Measurements from ENCODE around the gene PDCD1. TPM values are rescaled to one million over a fixed set of nuclear protein-coding genes. Genes with fewer than 3 reads are reported as not detected.

PDCD1 gene
- total RNA-seq, 8 experiments from 2014 or later = 0.11 to 0.49 (median 0.19) TPM; not detected in 1

- no peak overlapping the region for H3K4me3 ChIP-seq
- ATAC-seq (replicated peaks in 6 of 8) = peak in 5 of 8 experiments; percentile 3 to 23 (median 13)
- WGBS, 10 experiments = 60 to 75% (median 70%) methylated on average over 3 to 7 of the region's 28 CpGs; no CpG with 5 or more reads in 7 of the 10 experiments
- peaks cover 39 to 53% of the 10 kb centered on the region in 2 donors for H3K4me1 ChIP-seq (replicated peaks in 1 of 2)
- in situ Hi-C loops (cut with MboI; ENCODE audit: low pct_unique_long_range_greater_than_20kb in 2 of 9, low sequenced_read_pairs in 9 of 9, unreplicated experiment in 9 of 9) = no loop called here
- H3K27ac ChIP-seq = peak overlapping the region in 1 of 2 donors; percentile 21
These were observed 12.2 kb upstream of the PDCD1 start for GRCh38 chr2:241870611-241871537.

- no peak for ATAC-seq (replicated peaks in 6 of 8)
- 89 to 100% methylated on average over 4 to 5 of the region's 28 CpGs; no CpG with 5 or more reads in 8 of the 10 experiments for WGBS, 10 experiments
- H3K4me3 ChIP-seq = no peak overlapping the region
These were observed 11.4 kb upstream of the PDCD1 start for GRCh38 chr2:241870081-241870541.

GRCh38 chr2:241869087-241869961 lies 10.6 kb upstream of the PDCD1 start, which contains the start of gene RTP5:
Gene RTP5, plus strand, starts transcription at chr2:241869729. Its CDS starts 28 bp downstream, at chr2:241869757.
- no peak within 1 kb of the TSS for H3K27ac ChIP-seq
- ATAC-seq (replicated peaks in 6 of 8) = peak in 2 of 8 experiments; percentile 8 to 18
- in situ Hi-C loops (cut with MboI; ENCODE audit: low pct_unique_long_range_greater_than_20kb in 2 of 9, low sequenced_read_pairs in 9 of 9, unreplicated experiment in 9 of 9) = no loop called here
- WGBS, 10 experiments = 47 to 82% (median 55%) methylated on average over 1 to 7 of the region's 33 CpGs; no CpG with 5 or more reads in 4 of the 10 experiments
- H3K4me3 ChIP-seq = no peak within 1 kb of the TSS
- H3K4me1 ChIP-seq (replicated peaks in 1 of 2) = peaks cover 39 to 55% of the 10 kb centered on the region in 2 donors

More at GRCh38 chr2:241870081-241870541, 11.4 kb upstream of the PDCD1 start:
- Histone ChIP-seq H3K4me1 (replicated peaks in 1 of 2) (peaks cover 39 to 55% of the 10 kb centered on the region in 2 donors), H3K27ac (no peak overlapping the region)
- in situ Hi-C loops (cut with MboI; ENCODE audit: low pct_unique_long_range_greater_than_20kb in 2 of 9, low sequenced_read_pairs in 9 of 9, unreplicated experiment in 9 of 9) = no loop called here

- in situ Hi-C loops (cut with MboI; ENCODE audit: low pct_unique_long_range_greater_than_20kb in 2 of 9, low sequenced_read_pairs in 9 of 9, unreplicated experiment in 9 of 9) = no loop called here
- 0 to 100% (median 32%) methylated on average over 1 to 5 of the region's 15 CpGs; no CpG with 5 or more reads in 6 of the 10 experiments for WGBS, 10 experiments
- Histone ChIP-seq H3K4me1 (replicated peaks in 1 of 2) (peaks cover 39 to 55% of the 10 kb centered on the region in 2 donors), H3K27ac (no peak overlapping the region), H3K4me3 (no peak overlapping the region)
- ATAC-seq (replicated peaks in 6 of 8) = peak in 6 of 8 experiments; percentile 10 to 63 (median 30)
These were observed 10.0 kb upstream of the PDCD1 start for GRCh38 chr2:241868661-241869081.

GRCh38 chr2:241867776-241868420 lies 9.2 kb upstream of the PDCD1 start:
- Histone ChIP-seq H3K4me1 (replicated peaks in 1 of 2) (peaks cover 39 to 55% of the 10 kb centered on the region in 2 donors), H3K4me3 (no peak overlapping the region), H3K27ac (no peak overlapping the region)
- in situ Hi-C loops (cut with MboI; ENCODE audit: low pct_unique_long_range_greater_than_20kb in 2 of 9, low sequenced_read_pairs in 9 of 9, unreplicated experiment in 9 of 9) = no loop called here
- peak in 5 of 8 experiments; percentile 4 to 24 (median 13) for ATAC-seq (replicated peaks in 6 of 8)
- 33 to 67% (median 58%) methylated on average over 2 to 6 of the region's 19 CpGs; no CpG with 5 or more reads in 6 of the 10 experiments for WGBS, 10 experiments

- 27 to 91% (median 55%) methylated on average over 2 to 11 of the region's 33 CpGs; no CpG with 5 or more reads in 6 of the 10 experiments for WGBS, 10 experiments
- ATAC-seq (replicated peaks in 6 of 8) = peak in 2 of 8 experiments; percentile 9 to 12
These were observed 8.3 kb upstream of the PDCD1 start for GRCh38 chr2:241866790-241867645.

GRCh38 chr2:241865957-241866789 lies 7.5 kb upstream of the PDCD1 start:
- Histone ChIP-seq H3K27ac (peak overlapping the region in 1 of 2 donors; percentile 12), H3K4me3 (peak overlapping the region in 1 of 5 donors; percentile 12), H3K4me1 (replicated peaks in 1 of 2) (peaks cover 35 to 47% of the 10 kb centered on the region in 2 donors)
- in situ Hi-C loops (cut with MboI; ENCODE audit: low pct_unique_long_range_greater_than_20kb in 2 of 9, low sequenced_read_pairs in 9 of 9, unreplicated experiment in 9 of 9) = no loop called here
- ATAC-seq (replicated peaks in 6 of 8) = peak in 7 of 8 experiments; percentile 26 to 66 (median 61)
- 0 to 44% (median 14%) methylated on average over 1 to 5 of the region's 31 CpGs; no CpG with 5 or more reads in 5 of the 10 experiments for WGBS, 10 experiments

More at GRCh38 chr2:241866790-241867645, 8.3 kb upstream of the PDCD1 start:
- peaks cover 39 to 55% of the 10 kb centered on the region in 2 donors for H3K4me1 ChIP-seq (replicated peaks in 1 of 2)
- H3K27ac ChIP-seq = peak overlapping the region in 1 of 2 donors; percentile 12
- peak overlapping the region in 1 of 5 donors; percentile 12 for H3K4me3 ChIP-seq
- in situ Hi-C loops (cut with MboI; ENCODE audit: low pct_unique_long_range_greater_than_20kb in 2 of 9, low sequenced_read_pairs in 9 of 9, unreplicated experiment in 9 of 9) = no loop called here

GRCh38 chr2:241865416-241865956 lies 6.8 kb upstream of the PDCD1 start:
- ATAC-seq (replicated peaks in 6 of 8) = no peak
- no peak overlapping the region for H3K4me3 ChIP-seq
- whole genome bisulfite sequencing, 10 experiments = 33 to 100% (median 71%) methylated on average over 1 to 3 of the region's 3 CpGs; no CpG with 5 or more reads in 2 of the 10 experiments
- H3K27ac ChIP-seq = no peak overlapping the region
- peaks cover 32 to 43% of the 10 kb centered on the region in 2 donors for H3K4me1 ChIP-seq (replicated peaks in 1 of 2)
- in situ Hi-C loops (cut with MboI; ENCODE audit: low pct_unique_long_range_greater_than_20kb in 2 of 9, low sequenced_read_pairs in 9 of 9, unreplicated experiment in 9 of 9) = no loop called here

- 52 to 100% (median 100%) methylated on average over 1 to 5 of the region's 5 CpGs; no CpG with 5 or more reads in 5 of the 10 experiments for WGBS, 10 experiments
- in situ Hi-C loops (cut with MboI; ENCODE audit: low pct_unique_long_range_greater_than_20kb in 2 of 9, low sequenced_read_pairs in 9 of 9, unreplicated experiment in 9 of 9) = no loop called here
- ATAC-seq (replicated peaks in 6 of 8) = no peak
- Histone ChIP-seq H3K4me3 (no peak overlapping the region), H3K27ac (no peak overlapping the region), H3K4me1 (replicated peaks in 1 of 2) (peaks cover 32 to 42% of the 10 kb centered on the region in 2 donors)
These were observed 6.1 kb upstream of the PDCD1 start for GRCh38 chr2:241864850-241865213.

GRCh38 chr2:241864168-241864849 lies 5.6 kb upstream of the PDCD1 start:
- peaks cover 32 to 42% of the 10 kb centered on the region in 2 donors for H3K4me1 ChIP-seq (replicated peaks in 1 of 2)

More at GRCh38 chr2:241864168-241864849, 5.6 kb upstream of the PDCD1 start:
- no peak overlapping the region for H3K4me3 ChIP-seq
- ATAC-seq (replicated peaks in 6 of 8) = no peak
- in situ Hi-C loops (cut with MboI; ENCODE audit: low pct_unique_long_range_greater_than_20kb in 2 of 9, low sequenced_read_pairs in 9 of 9, unreplicated experiment in 9 of 9) = no loop called here
- WGBS, 10 experiments = 50 to 100% (median 90%) methylated on average over 1 to 2 of the region's 2 CpGs; no CpG with 5 or more reads in 4 of the 10 experiments
- H3K27ac ChIP-seq = no peak overlapping the region
